ENCODE results near the gene MAP2K1. TPM values are rescaled to one million over a fixed set of nuclear protein-coding genes. Genes with fewer than 3 reads are reported as not detected.
"Not testable (repeated sequence)": the region's sequence is repeated elsewhere in the genome, so short reads cannot be mapped to it uniquely, and the experiment has no call there.

The MAP2K1 gene
- total RNA-seq: 10 to 100 TPM; 73.7 to 81.2 TPM
- polyA plus RNA-seq (2013, experiment 1 of 2): 50.6 TPM
- 49.3 TPM for polyA plus RNA-seq (2013, experiment 2 of 2)
- long read RNA-seq, experiment 1, transcript MAP2K1-201 (11 exons, 3,410 nt): major isoform, 25 of 51 reads
- long read RNA-seq, experiment 1, partial matches to known transcripts: 13 of 51 reads
- long read RNA-seq, experiment 1, other reads (novel, unspliced or antisense): 13 of 51 reads
- long read RNA-seq, experiment 2, transcript MAP2K1-201 (11 exons, 3,410 nt): major isoform, 139 of 174 reads
- long read RNA-seq, experiment 2, partial matches to known transcripts: 13 of 174 reads
- long read RNA-seq, experiment 2, other reads (novel, unspliced or antisense): 21 of 174 reads
- long read RNA-seq, experiment 3, transcript MAP2K1-201 (11 exons, 3,410 nt): major isoform, 11 of 62 reads
- long read RNA-seq, experiment 3, partial matches to known transcripts: 4 of 62 reads
- long read RNA-seq, experiment 3, other reads (novel, unspliced or antisense): 46 of 62 reads
- long read RNA-seq, experiment 4, partial matches to known transcripts: 4 of 21 reads
- long read RNA-seq, experiment 4, other reads (novel, unspliced or antisense): 17 of 21 reads

DNA sequence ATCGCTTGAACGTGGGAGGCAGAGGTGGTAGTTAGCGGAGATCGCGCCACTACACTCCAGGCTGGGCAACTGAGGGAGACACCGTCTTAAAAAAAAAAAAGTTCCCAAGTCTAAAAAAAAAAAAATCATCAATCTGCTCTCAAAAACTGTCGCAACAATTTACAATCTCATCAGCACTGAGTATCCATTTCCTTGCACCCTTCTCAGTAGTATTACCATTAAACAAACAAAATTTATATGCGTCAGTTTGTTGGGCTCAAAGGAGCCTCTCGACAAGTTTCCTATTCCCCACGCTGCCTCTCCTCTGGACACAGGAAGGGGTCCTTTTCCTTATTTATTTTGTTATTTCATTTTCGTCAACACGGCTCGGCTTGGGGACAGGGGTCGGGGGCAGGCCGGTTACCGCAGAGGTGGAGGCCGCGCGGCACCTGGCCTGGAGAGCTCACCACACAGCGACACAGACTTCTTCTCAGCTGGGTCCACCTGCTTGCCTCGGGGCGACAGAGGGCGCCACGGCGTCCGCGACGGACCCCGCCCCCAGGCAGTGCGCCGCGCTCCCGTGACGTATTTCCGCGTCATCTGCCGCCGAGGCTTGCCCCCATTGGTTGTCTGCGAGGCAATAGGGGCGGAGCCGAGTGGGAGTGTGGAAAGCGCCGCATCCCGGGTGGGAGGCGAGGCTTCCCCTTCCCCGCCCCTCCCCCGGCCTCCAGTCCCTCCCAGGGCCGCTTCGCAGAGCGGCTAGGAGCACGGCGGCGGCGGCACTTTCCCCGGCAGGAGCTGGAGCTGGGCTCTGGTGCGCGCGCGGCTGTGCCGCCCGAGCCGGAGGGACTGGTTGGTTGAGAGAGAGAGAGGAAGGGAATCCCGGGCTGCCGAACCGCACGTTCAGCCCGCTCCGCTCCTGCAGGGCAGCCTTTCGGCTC lies at the start of gene MAP2K1:
Gene MAP2K1 (plus strand): TSS at position 709 of the 920 bp plus-strand sequence. CDS start 436 bp downstream, outside the sequence.
- Mint-ChIP-seq H3K4me1 (peaks cover 21% of the 10 kb centered on the region), H3K27me3 (ENCODE audit: insufficient read depth) (no peaks in the 10 kb centered on the region), H3K27ac (peak within 1 kb of the TSS; percentile 98), H3K4me3 (peak within 1 kb of the TSS; percentile 79), H3K9me3 (no peaks in the 10 kb centered on the region), H3K36me3 (ENCODE audit: low read depth) (peaks cover 14% of the 10 kb centered on the region)
- WGBS, 2 experiments (ENCODE audit: insufficient coverage in 1 of 2, insufficient read length in 1 of 2): 11 to 54% methylated on average over 12 to 67 of the region's 69 CpGs
- TF ChIP-seq, protein P1, sequence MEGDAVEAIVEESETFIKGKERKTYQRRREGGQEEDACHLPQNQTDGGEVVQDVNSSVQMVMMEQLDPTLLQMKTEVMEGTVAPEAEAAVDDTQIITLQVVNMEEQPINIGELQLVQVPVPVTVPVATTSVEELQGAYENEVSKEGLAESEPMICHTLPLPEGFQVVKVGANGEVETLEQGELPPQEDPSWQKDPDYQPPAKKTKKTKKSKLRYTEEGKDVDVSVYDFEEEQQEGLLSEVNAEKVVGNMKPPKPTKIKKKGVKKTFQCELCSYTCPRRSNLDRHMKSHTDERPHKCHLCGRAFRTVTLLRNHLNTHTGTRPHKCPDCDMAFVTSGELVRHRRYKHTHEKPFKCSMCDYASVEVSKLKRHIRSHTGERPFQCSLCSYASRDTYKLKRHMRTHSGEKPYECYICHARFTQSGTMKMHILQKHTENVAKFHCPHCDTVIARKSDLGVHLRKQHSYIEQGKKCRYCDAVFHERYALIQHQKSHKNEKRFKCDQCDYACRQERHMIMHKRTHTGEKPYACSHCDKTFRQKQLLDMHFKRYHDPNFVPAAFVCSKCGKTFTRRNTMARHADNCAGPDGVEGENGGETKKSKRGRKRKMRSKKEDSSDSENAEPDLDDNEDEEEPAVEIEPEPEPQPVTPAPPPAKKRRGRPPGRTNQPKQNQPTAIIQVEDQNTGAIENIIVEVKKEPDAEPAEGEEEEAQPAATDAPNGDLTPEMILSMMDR (conservative IDR thresholded peaks at IDR 0.05): peak; percentile 81
- DNase-seq: peak; percentile 99
- Histone ChIP-seq H3K27me3 (ENCODE audit: control insufficient read depth, insufficient read depth, low read length, poor library complexity, severe bottlenecking) (no peaks in the 10 kb centered on the region), H3K9me3 (ENCODE audit: control insufficient read depth, low read length) (no peaks in the 10 kb centered on the region), H3K4me3 (ENCODE audit: low read length) (peak within 1 kb of the TSS; percentile 83), H3K27ac (ENCODE audit: low read depth, low read length) (peak within 1 kb of the TSS; percentile 71), H3K4me1 (ENCODE audit: control insufficient read depth, insufficient read depth, low read length) (no peaks in the 10 kb centered on the region), H3K9ac (ENCODE audit: extremely low read depth, low read length, poor library complexity, severe bottlenecking) (peak within 1 kb of the TSS; percentile 58), H3K36me3 (ENCODE audit: control insufficient read depth, insufficient read depth, low read length) (peaks cover 10% of the 10 kb centered on the region)

DNA sequence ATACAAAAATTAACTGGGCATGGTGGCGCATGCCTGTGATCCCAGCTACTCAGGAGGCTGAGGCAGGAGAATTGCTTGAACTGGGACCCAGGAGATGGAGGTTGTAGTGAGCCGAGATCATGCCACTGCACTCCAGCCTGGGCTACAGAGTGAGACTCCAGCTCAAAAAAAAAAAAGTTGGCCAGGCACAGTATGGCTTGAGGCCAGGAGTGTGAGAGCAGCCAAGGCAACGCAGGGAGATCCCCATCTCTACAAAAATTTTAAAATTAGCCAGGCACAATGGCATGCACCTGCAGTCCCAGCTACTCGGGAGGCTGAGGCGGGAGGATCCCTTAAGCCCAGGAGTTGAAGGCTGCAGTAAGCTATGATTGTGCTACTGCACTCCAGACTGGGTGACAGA lies 38.2 kb upstream of the MAP2K1 start:
- H3K4me1 Mint-ChIP-seq; H3K9me3 Mint-ChIP-seq; H3K27me3 ChIP-seq (ENCODE audit: control insufficient read depth, insufficient read depth, low read length, poor library complexity, severe bottlenecking); DNase-seq; H3K27ac Mint-ChIP-seq; H3K4me3 ChIP-seq (ENCODE audit: low read length); H3K4me1 ChIP-seq (ENCODE audit: control insufficient read depth, insufficient read depth, low read length); H3K9me3 ChIP-seq (ENCODE audit: control insufficient read depth, low read length); H3K27me3 Mint-ChIP-seq (ENCODE audit: insufficient read depth); H3K27ac ChIP-seq (ENCODE audit: low read depth, low read length); H3K9ac ChIP-seq (ENCODE audit: extremely low read depth, low read length, poor library complexity, severe bottlenecking); H3K4me3 Mint-ChIP-seq: not testable (repeated sequence)
- peaks cover 64% of the 10 kb centered on the region for H3K36me3 ChIP-seq (ENCODE audit: control insufficient read depth, insufficient read depth, low read length)
- WGBS, 2 experiments (ENCODE audit: insufficient coverage in 1 of 2, insufficient read length in 1 of 2): 73 to 75% methylated on average over 4 to 5 of the region's 5 CpGs
- peaks cover 54% of the 10 kb centered on the region for H3K36me3 Mint-ChIP-seq (ENCODE audit: low read depth)

DNA sequence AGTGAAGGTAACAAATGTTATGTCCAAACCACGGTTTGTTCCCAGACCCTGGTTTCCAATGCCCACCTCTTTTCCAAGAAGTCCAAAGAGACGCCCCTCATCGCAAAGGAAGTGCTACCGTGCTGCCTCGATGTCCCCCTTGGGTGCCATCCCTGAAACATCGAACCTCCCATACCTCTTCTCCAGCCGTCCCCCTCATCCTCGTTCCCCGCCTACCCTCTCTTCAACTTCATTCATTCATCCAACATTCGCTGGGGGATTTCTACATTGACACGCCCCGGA lies 30.7 kb upstream of the MAP2K1 start:
- Histone ChIP-seq H3K4me3 (ENCODE audit: low read length) (peak overlapping the region; percentile 95), H3K9ac (ENCODE audit: extremely low read depth, low read length, poor library complexity, severe bottlenecking) (peak overlapping the region; percentile 87), H3K27ac (ENCODE audit: low read depth, low read length) (peak overlapping the region; percentile 19), H3K9me3 (ENCODE audit: control insufficient read depth, low read length) (no peaks in the 10 kb centered on the region), H3K36me3 (ENCODE audit: control insufficient read depth, insufficient read depth, low read length) (peaks cover 14% of the 10 kb centered on the region), H3K27me3 (ENCODE audit: control insufficient read depth, insufficient read depth, low read length, poor library complexity, severe bottlenecking) (no peaks in the 10 kb centered on the region), H3K4me1 (ENCODE audit: control insufficient read depth, insufficient read depth, low read length) (no peaks in the 10 kb centered on the region)
- Mint-ChIP-seq H3K27ac (peak overlapping the region; percentile 98), H3K36me3 (ENCODE audit: low read depth) (peaks cover 22% of the 10 kb centered on the region), H3K27me3 (ENCODE audit: insufficient read depth) (no peaks in the 10 kb centered on the region), H3K4me3 (peak overlapping the region; percentile 91), H3K9me3 (no peaks in the 10 kb centered on the region), H3K4me1 (peaks cover 6% of the 10 kb centered on the region)
- TF ChIP-seq, protein P1 (conservative IDR thresholded peaks at IDR 0.05): no peak
- no peak for DNase-seq
- WGBS, 2 experiments (ENCODE audit: insufficient coverage in 1 of 2, insufficient read length in 1 of 2): 10 to 14% methylated on average over 8 to 12 of the region's 12 CpGs
